ENCODE results near the gene ZBTB7C.

Gene ZBTB7C

GRCh38 chr18:48004577-48004976 is 404.6 kb downstream of the ZBTB7C start:
- H3K9ac ChIP-seq (ENCODE audit: low read length): no peak overlapping the region
- H3K36me3 ChIP-seq (ENCODE audit: control insufficient read depth, insufficient read depth, low read length): no peaks in the 10 kb centered on the region
- peaks cover 11% of the 10 kb centered on the region for H3K4me1 ChIP-seq (ENCODE audit: control insufficient read depth, insufficient read depth, low read length)
- peaks cover 19% of the 10 kb centered on the region for H3K27me3 ChIP-seq (ENCODE audit: control insufficient read depth, insufficient read depth, low read length)
- H3K27ac ChIP-seq (ENCODE audit: low read depth, low read length): no peak overlapping the region
- H3K4me3 ChIP-seq (ENCODE audit: low read depth, low read length): no peak overlapping the region
- H3K9me3 ChIP-seq (ENCODE audit: control insufficient read depth, insufficient read depth, low read depth, low read length): peaks cover 8% of the 10 kb centered on the region

GRCh38 chr18:48003426-48004349 is 405.5 kb downstream of the ZBTB7C start:
- Histone ChIP-seq H3K9me3 (ENCODE audit: control insufficient read depth, insufficient read depth, low read depth, low read length) (peaks cover 8% of the 10 kb centered on the region), H3K9ac (ENCODE audit: low read length) (no peak overlapping the region), H3K27ac (ENCODE audit: low read depth, low read length) (no peak overlapping the region), H3K36me3 (ENCODE audit: control insufficient read depth, insufficient read depth, low read length) (no peaks in the 10 kb centered on the region), H3K27me3 (ENCODE audit: control insufficient read depth, insufficient read depth, low read length) (peaks cover 13% of the 10 kb centered on the region), H3K4me1 (ENCODE audit: control insufficient read depth, insufficient read depth, low read length) (peaks cover 6% of the 10 kb centered on the region), H3K4me3 (ENCODE audit: low read depth, low read length) (no peak overlapping the region)

GRCh38 chr18:48002933-48003365 is 406.2 kb downstream of the ZBTB7C start:
- peaks cover 8% of the 10 kb centered on the region for H3K9me3 ChIP-seq (ENCODE audit: control insufficient read depth, insufficient read depth, low read depth, low read length)
- peaks cover 13% of the 10 kb centered on the region for H3K27me3 ChIP-seq (ENCODE audit: control insufficient read depth, insufficient read depth, low read length)
- H3K4me3 ChIP-seq (ENCODE audit: low read depth, low read length): no peak overlapping the region
- no peaks in the 10 kb centered on the region for H3K36me3 ChIP-seq (ENCODE audit: control insufficient read depth, insufficient read depth, low read length)
- peaks cover 5% of the 10 kb centered on the region for H3K4me1 ChIP-seq (ENCODE audit: control insufficient read depth, insufficient read depth, low read length)
- no peak overlapping the region for H3K27ac ChIP-seq (ENCODE audit: low read depth, low read length)
- H3K9ac ChIP-seq (ENCODE audit: low read length): no peak overlapping the region

- H3K4me3 ChIP-seq (ENCODE audit: low read depth, low read length): no peak overlapping the region
- H3K4me1 ChIP-seq (ENCODE audit: control insufficient read depth, insufficient read depth, low read length): peaks cover 2% of the 10 kb centered on the region
- no peaks in the 10 kb centered on the region for H3K36me3 ChIP-seq (ENCODE audit: control insufficient read depth, insufficient read depth, low read length)
- peaks cover 13% of the 10 kb centered on the region for H3K9me3 ChIP-seq (ENCODE audit: control insufficient read depth, insufficient read depth, low read depth, low read length)
- H3K9ac ChIP-seq (ENCODE audit: low read length): no peak overlapping the region
- H3K27me3 ChIP-seq (ENCODE audit: control insufficient read depth, insufficient read depth, low read length): no peaks in the 10 kb centered on the region
- no peak overlapping the region for H3K27ac ChIP-seq (ENCODE audit: low read depth, low read length)
Observed at GRCh38 chr18:48000701-48001100, 408.5 kb downstream of the ZBTB7C start.

- no peak overlapping the region for H3K9ac ChIP-seq (ENCODE audit: low read length)
- H3K27me3 ChIP-seq (ENCODE audit: control insufficient read depth, insufficient read depth, low read length): no peaks in the 10 kb centered on the region
- H3K4me1 ChIP-seq (ENCODE audit: control insufficient read depth, insufficient read depth, low read length): peaks cover 2% of the 10 kb centered on the region
- no peak overlapping the region for H3K4me3 ChIP-seq (ENCODE audit: low read depth, low read length)
- H3K9me3 ChIP-seq (ENCODE audit: control insufficient read depth, insufficient read depth, low read depth, low read length): peaks cover 13% of the 10 kb centered on the region
- H3K27ac ChIP-seq (ENCODE audit: low read depth, low read length): no peak overlapping the region
- H3K36me3 ChIP-seq (ENCODE audit: control insufficient read depth, insufficient read depth, low read length): no peaks in the 10 kb centered on the region
Observed at GRCh38 chr18:47999801-48000248, 409.4 kb downstream of the ZBTB7C start.

- Histone ChIP-seq H3K27me3 (ENCODE audit: control insufficient read depth, insufficient read depth, low read length) (no peaks in the 10 kb centered on the region), H3K9ac (ENCODE audit: low read length) (no peak overlapping the region), H3K4me3 (ENCODE audit: low read depth, low read length) (no peak overlapping the region), H3K9me3 (ENCODE audit: control insufficient read depth, insufficient read depth, low read depth, low read length) (peaks cover 13% of the 10 kb centered on the region), H3K27ac (ENCODE audit: low read depth, low read length) (no peak overlapping the region), H3K4me1 (ENCODE audit: control insufficient read depth, insufficient read depth, low read length) (peaks cover 10% of the 10 kb centered on the region; the same call in 1 of the 2 replicates), H3K36me3 (ENCODE audit: control insufficient read depth, insufficient read depth, low read length) (no peaks in the 10 kb centered on the region)
Observed at GRCh38 chr18:47997338-47997780, 411.8 kb downstream of the ZBTB7C start.

- Histone ChIP-seq H3K4me1 (ENCODE audit: control insufficient read depth, insufficient read depth, low read length) (peaks cover 10% of the 10 kb centered on the region; the same call in 1 of the 2 replicates), H3K4me3 (ENCODE audit: low read depth, low read length) (no peak overlapping the region), H3K27me3 (ENCODE audit: control insufficient read depth, insufficient read depth, low read length) (no peaks in the 10 kb centered on the region), H3K9ac (ENCODE audit: low read length) (no peak overlapping the region), H3K27ac (ENCODE audit: low read depth, low read length) (no peak overlapping the region), H3K36me3 (ENCODE audit: control insufficient read depth, insufficient read depth, low read length) (no peaks in the 10 kb centered on the region), H3K9me3 (ENCODE audit: control insufficient read depth, insufficient read depth, low read depth, low read length) (peaks cover 11% of the 10 kb centered on the region)
Observed at GRCh38 chr18:47996091-47996541, 413.1 kb downstream of the ZBTB7C start.

GRCh38 chr18:47995654-47996053 is 413.5 kb downstream of the ZBTB7C start:
- H3K4me1 ChIP-seq (ENCODE audit: control insufficient read depth, insufficient read depth, low read length): peaks cover 10% of the 10 kb centered on the region; the same call in 1 of the 2 replicates
- no peak overlapping the region for H3K27ac ChIP-seq (ENCODE audit: low read depth, low read length)
- peaks cover 8% of the 10 kb centered on the region for H3K9me3 ChIP-seq (ENCODE audit: control insufficient read depth, insufficient read depth, low read depth, low read length)
- H3K36me3 ChIP-seq (ENCODE audit: control insufficient read depth, insufficient read depth, low read length): no peaks in the 10 kb centered on the region
- no peaks in the 10 kb centered on the region for H3K27me3 ChIP-seq (ENCODE audit: control insufficient read depth, insufficient read depth, low read length)
- H3K4me3 ChIP-seq (ENCODE audit: low read depth, low read length): no peak overlapping the region
- no peak overlapping the region for H3K9ac ChIP-seq (ENCODE audit: low read length)

- H3K9me3 ChIP-seq (ENCODE audit: control insufficient read depth, insufficient read depth, low read depth, low read length): peaks cover 5% of the 10 kb centered on the region
- H3K36me3 ChIP-seq (ENCODE audit: control insufficient read depth, insufficient read depth, low read length): no peaks in the 10 kb centered on the region
- peaks cover 17% of the 10 kb centered on the region for H3K4me1 ChIP-seq (ENCODE audit: control insufficient read depth, insufficient read depth, low read length)
- no peaks in the 10 kb centered on the region for H3K27me3 ChIP-seq (ENCODE audit: control insufficient read depth, insufficient read depth, low read length)
- H3K27ac ChIP-seq (ENCODE audit: low read depth, low read length): no peak overlapping the region
- no peak overlapping the region for H3K4me3 ChIP-seq (ENCODE audit: low read depth, low read length)
- no peak overlapping the region for H3K9ac ChIP-seq (ENCODE audit: low read length)
Observed at GRCh38 chr18:47993409-47993808, 415.8 kb downstream of the ZBTB7C start.

GRCh38 chr18:47992976-47993375 is 416.2 kb downstream of the ZBTB7C start:
- H3K27ac ChIP-seq (ENCODE audit: low read depth, low read length): no peak overlapping the region
- no peaks in the 10 kb centered on the region for H3K27me3 ChIP-seq (ENCODE audit: control insufficient read depth, insufficient read depth, low read length)

GRCh38 chr18:47992266-47992665 is 416.9 kb downstream of the ZBTB7C start:
- Histone ChIP-seq H3K4me1 (ENCODE audit: control insufficient read depth, insufficient read depth, low read length) (peaks cover 17% of the 10 kb centered on the region), H3K4me3 (ENCODE audit: low read depth, low read length) (no peak overlapping the region), H3K36me3 (ENCODE audit: control insufficient read depth, insufficient read depth, low read length) (no peaks in the 10 kb centered on the region), H3K9ac (ENCODE audit: low read length) (no peak overlapping the region), H3K9me3 (ENCODE audit: control insufficient read depth, insufficient read depth, low read depth, low read length) (peaks cover 3% of the 10 kb centered on the region), H3K27me3 (ENCODE audit: control insufficient read depth, insufficient read depth, low read length) (no peaks in the 10 kb centered on the region), H3K27ac (ENCODE audit: low read depth, low read length) (no peak overlapping the region)

More at GRCh38 chr18:47992976-47993375, 416.2 kb downstream of the ZBTB7C start:
- Histone ChIP-seq H3K36me3 (ENCODE audit: control insufficient read depth, insufficient read depth, low read length) (no peaks in the 10 kb centered on the region), H3K9ac (ENCODE audit: low read length) (no peak overlapping the region), H3K4me1 (ENCODE audit: control insufficient read depth, insufficient read depth, low read length) (peaks cover 17% of the 10 kb centered on the region), H3K9me3 (ENCODE audit: control insufficient read depth, insufficient read depth, low read depth, low read length) (peaks cover 5% of the 10 kb centered on the region), H3K4me3 (ENCODE audit: low read depth, low read length) (no peak overlapping the region)
